PC-9 (cell line): ENCODE measurements around the gene TMPRSS12. TPM values are rescaled to one million over a fixed set of nuclear protein-coding genes. Genes with fewer than 3 reads are reported as not detected.
A peak's percentile ranks its signal among the peaks of the same experiment; 100 is the strongest.

Experiments used
- BruUV-seq: library from RNA; stranded (reverse); fragments of 400-500 nt; replicated peaks from 2 replicates; lab custom pipeline; 2021; lab: Mats Ljungman, UMichigan
- CTCF ChIA-PET: fragments of 300-600 bp; sonication (Branson Sonifier 250); formaldehyde crosslinking; loops from one replicate; lab custom pipeline; 2022; ENCODE audit warnings: antibody characterized with exemption; lab: Charles Lee
- POLR2A ChIA-PET: fragments of 300-600 bp; sonication (Branson Sonifier 250); formaldehyde crosslinking; loops from one replicate; lab custom pipeline; 2022; ENCODE audit warnings: antibody characterized with exemption; ENCODE audit not compliant: unreplicated experiment; lab: Charles Lee
- DNase-seq, 2 experiments: peaks; one replicate each; pipeline versions ENCODE4 v3.0.0 to v3.0.0-alpha.2; 2015 to 2022; ENCODE audit warnings: mixed read lengths in 1 of 2
- H2AFZ ChIP-seq: fragments of 200-600 bp; sonication (generic); 2 replicates; pipeline ENCODE4 v1.8.1; 2017; ENCODE audit warnings: antibody characterized with exemption
- H3F3A ChIP-seq: fragments of 200-600 bp; sonication (generic); 2 replicates; pipeline ENCODE4 v1.8.1; 2017; ENCODE audit warnings: antibody characterized with exemption, mild to moderate bottlenecking, low read depth; ENCODE audit not compliant: insufficient read depth
- H3K27ac ChIP-seq: fragments of 200-600 bp; sonication (generic); 2 replicates; pipeline ENCODE4 v1.6.1; 2016; ENCODE audit warnings: mixed run types
- H3K27me3 ChIP-seq: fragments of 200-600 bp; sonication (generic); 2 replicates; pipeline ENCODE4 v1.6.1; 2016; ENCODE audit warnings: low read depth, mixed run types; ENCODE audit not compliant: insufficient read depth
- H3K36me3 ChIP-seq: fragments of 200-600 bp; sonication (generic); 2 replicates; pipeline ENCODE4 v1.6.1; 2016; ENCODE audit warnings: low read depth, mixed run types
- H3K4me1 ChIP-seq: fragments of 200-600 bp; sonication (generic); replicated peaks from 2 replicates; pipeline ENCODE4 v1.6.1; 2016; ENCODE audit warnings: mixed run types; ENCODE audit not compliant: insufficient read depth
- H3K4me2 ChIP-seq: fragments of 200-600 bp; sonication (generic); 2 replicates; pipeline ENCODE4 v1.6.1; 2017; ENCODE audit warnings: mixed run types
- H3K4me3 ChIP-seq: fragments of 200-600 bp; sonication (generic); 2 replicates; pipeline ENCODE4 v1.6.1; 2016; ENCODE audit warnings: mixed run types
- H3K79me2 ChIP-seq: fragments of 200-600 bp; sonication (generic); 2 replicates; pipeline ENCODE4 v1.6.1; 2017; ENCODE audit warnings: low read depth, mixed run types
- H3K9me2 ChIP-seq: fragments of 200-600 bp; sonication (generic); 2 replicates; pipeline ENCODE4 v1.8.1; 2017; ENCODE audit warnings: mild to moderate bottlenecking; ENCODE audit not compliant: insufficient read depth
- H3K9me3 ChIP-seq: fragments of 200-600 bp; sonication (generic); 2 replicates; pipeline ENCODE4 v1.8.1; 2016; ENCODE audit warnings: low read depth; ENCODE audit not compliant: insufficient read depth
- H4K20me1 ChIP-seq: fragments of 200-600 bp; sonication (generic); 2 replicates; pipeline ENCODE4 v1.8.1; 2017; ENCODE audit not compliant: insufficient read depth
- CTCF ChIP-seq: fragments of 200-600 bp; sonication (generic); conservative IDR thresholded peaks from 2 replicates; pipeline ENCODE4 v1.6.1; 2017; ENCODE audit warnings: mixed run types, antibody characterized with exemption, mild to moderate bottlenecking, moderate library complexity
- EZH2 ChIP-seq: fragments of 200-600 bp; sonication (generic); IDR thresholded peaks from 2 replicates; pipeline ENCODE4 v1.8.0; 2017; ENCODE audit warnings: antibody characterized with exemption, low read depth
- intact Hi-C: fragments of 100-400 bp; cut with micrococcal nuclease; formaldehyde crosslinking; loops from one replicate; pipeline ENCODE4 v1.10.0; 2022; ENCODE audit not compliant: unreplicated experiment
- total RNA-seq: library from RNA; stranded (reverse); gene quantifications from 2 replicates; pipeline ENCODE4 v1.2.3, GENCODE V29; 2021

The TMPRSS12 gene
- total RNA-seq, 1 experiment from 2014 or later: not detected

- Histone ChIP-seq H3K9me2 (no peaks in the 10 kb centered on the region), H4K20me1 (no peaks in the 10 kb centered on the region), H3K4me3 (no peak overlapping the region), H3K27ac (no peak overlapping the region), H3K36me3 (no peaks in the 10 kb centered on the region), H3K4me1 (peaks cover 13% of the 10 kb centered on the region), H2AFZ (no peak overlapping the region), H3K79me2 (no peaks in the 10 kb centered on the region), H3K4me2 (no peak overlapping the region), H3K9me3 (no peaks in the 10 kb centered on the region), H3K27me3 (no peaks in the 10 kb centered on the region), H3F3A (peaks cover 4% of the 10 kb centered on the region; the same call in 1 of the 2 replicates)
- no TSS peak for BruUV-seq
- CTCF ChIA-PET: interaction anchor here (0.6 kb wide), 1 partner anchor 78 kb away, joined by 3 read pairs; no protein-coding TSS in a partner anchor
- POLR2A ChIA-PET: interaction anchor here (0.7 kb wide), 1 partner anchor 63 kb away, joined by 4 read pairs; no protein-coding TSS in a partner anchor
- DNase-seq: no peak
- intact Hi-C loops: no loop called here
- TF ChIP-seq EZH2 (no peak), CTCF (no peak)
These were observed 90.1 kb downstream of the TMPRSS12 start for GRCh38 chr12:50932787-50933280.

DNA sequence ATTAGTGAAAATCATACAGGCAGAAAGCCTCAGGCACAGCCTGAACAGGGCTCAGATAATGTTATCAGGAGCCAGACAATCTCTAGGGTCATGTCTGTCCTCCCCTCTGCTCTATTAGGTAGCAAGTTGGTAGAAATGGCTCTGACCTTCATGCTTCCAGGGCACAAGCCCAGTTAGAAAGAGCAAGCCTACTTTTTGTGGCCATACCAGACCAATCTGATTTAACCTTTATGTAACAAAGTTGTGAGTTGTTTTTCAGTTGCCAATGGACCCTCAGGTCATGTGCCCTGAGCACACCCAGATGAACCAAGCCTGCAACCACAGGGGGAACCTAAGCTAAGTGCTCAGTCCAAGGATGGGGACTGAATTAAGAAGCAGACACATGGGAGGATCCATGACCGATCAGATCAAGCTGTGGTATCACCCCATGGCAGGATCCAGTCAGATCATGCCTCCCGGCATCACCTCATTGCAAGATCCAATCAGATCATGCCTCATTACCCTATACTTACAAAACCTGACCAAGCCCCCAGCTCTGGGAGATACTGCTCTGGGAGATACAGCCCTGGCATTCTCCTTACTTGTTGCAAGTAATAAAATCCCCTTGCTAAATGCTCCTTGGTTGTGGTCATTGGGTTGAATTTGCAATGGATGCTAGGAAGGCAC lies 90.9 kb downstream of the TMPRSS12 start:
- Histone ChIP-seq H3K27ac (no peak overlapping the region), H4K20me1 (no peaks in the 10 kb centered on the region), H3K4me1 (peaks cover 13% of the 10 kb centered on the region), H3F3A (peaks cover 4% of the 10 kb centered on the region; the same call in 1 of the 2 replicates), H3K36me3 (no peaks in the 10 kb centered on the region), H3K9me2 (no peaks in the 10 kb centered on the region), H3K4me3 (no peak overlapping the region), H2AFZ (no peak overlapping the region), H3K4me2 (no peak overlapping the region), H3K27me3 (no peaks in the 10 kb centered on the region), H3K79me2 (no peaks in the 10 kb centered on the region), H3K9me3 (no peaks in the 10 kb centered on the region)
- POLR2A ChIA-PET: interaction anchor here (0.6 kb wide), 1 partner anchor 824 kb away, joined by 3 read pairs; no protein-coding TSS in a partner anchor
- no peak for DNase-seq
- intact Hi-C loops: no loop called here
- TF ChIP-seq EZH2 (no peak), CTCF (no peak)
- TSS peak; percentile 28 for BruUV-seq
- CTCF ChIA-PET: no interaction called here

GRCh38 chr12:50934371-50934851 lies 91.7 kb downstream of the TMPRSS12 start:
- no peaks in the 10 kb centered on the region for H3K9me3 ChIP-seq
- no peaks in the 10 kb centered on the region for H3K79me2 ChIP-seq
- 0 out of 2 replicates have a peak overlapping the region, but pooled peaks have one; percentile 42 for H2AFZ ChIP-seq
- TF ChIP-seq EZH2 (no peak), CTCF (no peak)
- H3K4me3 ChIP-seq: no peak overlapping the region
- intact Hi-C loops: no loop called here
- no peaks in the 10 kb centered on the region for H4K20me1 ChIP-seq
- peaks cover 13% of the 10 kb centered on the region for H3K4me1 ChIP-seq
- ChIA-PET POLR2A (interaction anchor here (0.6 kb wide), 1 partner anchor 501 kb away, joined by 13 read pairs; no protein-coding TSS in a partner anchor), CTCF (no interaction called here)
- no peaks in the 10 kb centered on the region for H3K27me3 ChIP-seq
- H3K9me2 ChIP-seq: no peaks in the 10 kb centered on the region
- no peaks in the 10 kb centered on the region for H3K36me3 ChIP-seq
- no peak for DNase-seq
- peaks cover 4% of the 10 kb centered on the region; the same call in 1 of the 2 replicates for H3F3A ChIP-seq
- no TSS peak for BruUV-seq
- 0 out of 2 replicates have a peak overlapping the region, but pooled peaks have one; percentile 34 for H3K4me2 ChIP-seq
- peak overlapping the region; percentile 31; the same call in 1 of the 2 replicates for H3K27ac ChIP-seq
